Brain pericyte (primary cell): Measurements from ENCODE around the gene RPS10.
"Not testable (repeated sequence)": the region's sequence is repeated elsewhere in the genome, so short reads cannot be mapped to it uniquely, and the experiment has no call there.

Experiments used
- DNase-seq: peaks from one replicate; pipeline ENCODE4 v3.0.0-alpha.2; 2012; ENCODE audit warnings: low read depth, low spot score

Gene RPS10

DNA sequence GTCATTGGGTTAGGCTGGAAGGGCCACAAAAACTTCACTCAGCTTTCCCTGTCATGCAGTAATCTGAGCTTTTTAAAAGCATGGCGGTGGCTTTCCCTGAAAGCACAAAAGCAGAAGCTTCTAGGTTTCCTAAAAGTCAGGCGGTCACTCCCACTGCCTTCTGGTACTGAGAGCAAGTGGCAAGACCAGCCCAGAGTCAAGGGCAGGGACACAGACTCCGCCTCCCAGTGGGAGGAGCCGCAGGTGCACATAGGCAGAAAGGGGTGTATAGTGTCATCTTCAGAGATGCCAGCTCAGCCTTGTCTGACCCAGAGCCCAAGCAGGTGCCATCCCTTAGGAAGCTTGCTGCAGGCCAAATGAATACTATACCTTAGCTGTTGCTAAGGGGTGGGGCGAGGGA lies 22.0 kb upstream of the RPS10 start:
- DNase-seq = no peak

DNA sequence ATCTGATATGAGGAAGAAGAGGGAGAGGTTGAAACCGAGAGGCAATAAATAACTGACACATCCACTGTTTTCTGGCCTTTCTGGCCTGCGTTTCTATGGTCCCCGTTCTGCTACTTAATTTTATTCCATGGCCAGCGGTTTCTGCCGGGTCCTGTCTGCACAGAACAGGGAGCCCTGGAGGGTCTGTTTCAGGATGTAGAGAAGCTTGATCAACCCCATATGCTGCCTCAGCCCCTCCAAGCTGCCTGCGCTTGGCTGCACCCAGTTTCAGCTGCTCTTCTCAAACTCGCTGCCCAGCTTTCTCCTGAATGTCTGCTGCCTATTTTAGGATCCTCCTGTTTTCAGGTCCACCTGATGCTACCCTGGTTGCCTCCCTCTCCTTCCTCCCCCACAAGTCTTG lies 21.5 kb upstream of the RPS10 start:
- DNase-seq = no peak

DNA sequence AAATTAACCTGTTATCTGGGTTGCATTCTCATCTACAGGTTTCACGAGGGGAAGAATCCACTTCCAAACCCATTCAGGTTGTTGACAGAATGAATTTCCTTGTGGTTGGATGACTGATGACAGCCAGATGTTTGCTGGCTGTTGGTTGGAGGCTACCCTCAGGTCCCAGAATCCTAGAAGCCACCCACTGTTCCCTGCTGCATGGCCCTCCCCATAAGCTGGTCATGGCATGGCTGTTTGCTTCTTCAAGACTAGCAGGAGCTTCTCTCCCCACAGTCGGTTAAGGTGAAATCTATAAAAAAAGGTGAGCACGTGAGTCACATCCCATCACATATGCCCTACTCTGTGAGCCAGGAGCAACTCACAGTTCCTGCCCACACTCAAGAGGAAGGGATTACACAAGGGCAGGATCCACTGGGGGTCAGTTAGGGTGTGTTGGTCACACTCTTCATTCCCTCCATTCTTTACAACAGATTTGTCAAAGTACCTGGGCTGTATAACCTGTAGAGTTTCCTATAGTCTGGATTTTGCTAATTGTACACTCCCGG lies 19.5 kb upstream of the RPS10 start:
- DNase-seq = no peak

DNA sequence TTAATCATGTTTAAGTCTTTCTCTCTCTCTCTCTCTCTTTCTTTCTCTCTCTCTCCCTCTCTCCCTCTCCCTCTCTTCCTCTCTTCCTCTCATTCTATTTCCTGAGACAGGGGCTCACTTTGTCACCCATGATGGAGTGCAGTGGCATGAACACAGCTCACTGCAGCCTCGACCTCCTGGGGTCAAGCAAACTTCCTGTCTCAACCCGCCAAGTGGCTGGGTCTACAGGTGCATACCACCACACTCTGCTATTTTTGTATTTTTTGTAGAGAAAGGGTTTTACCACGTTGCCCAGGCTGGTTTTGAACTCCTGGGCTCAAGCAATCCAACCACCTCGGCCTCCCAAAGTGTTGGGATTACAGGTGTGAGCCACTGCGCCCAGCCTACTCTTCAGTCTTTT lies 15.7 kb upstream of the RPS10 start:
- DNase-seq = no peak

DNA sequence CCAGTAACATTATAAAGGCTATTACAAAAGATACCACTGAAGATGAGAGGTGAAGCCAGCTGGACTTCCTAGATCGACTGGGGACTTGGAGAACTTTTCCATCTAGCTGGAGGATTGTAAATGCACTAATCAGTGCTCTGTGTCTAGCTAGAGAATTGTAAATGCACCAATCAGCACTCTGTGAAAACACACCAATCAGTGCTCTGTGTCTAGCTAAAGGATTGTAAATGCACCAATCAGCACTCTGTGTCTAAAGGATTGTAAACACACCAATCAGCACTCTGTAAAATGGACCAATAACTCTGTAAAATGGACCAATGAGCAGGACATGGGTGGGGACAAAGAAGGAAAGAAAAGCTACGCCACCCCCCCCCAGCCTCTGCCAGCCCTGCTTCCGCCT lies 13.6 kb upstream of the RPS10 start:
- DNase-seq = no peak

DNA sequence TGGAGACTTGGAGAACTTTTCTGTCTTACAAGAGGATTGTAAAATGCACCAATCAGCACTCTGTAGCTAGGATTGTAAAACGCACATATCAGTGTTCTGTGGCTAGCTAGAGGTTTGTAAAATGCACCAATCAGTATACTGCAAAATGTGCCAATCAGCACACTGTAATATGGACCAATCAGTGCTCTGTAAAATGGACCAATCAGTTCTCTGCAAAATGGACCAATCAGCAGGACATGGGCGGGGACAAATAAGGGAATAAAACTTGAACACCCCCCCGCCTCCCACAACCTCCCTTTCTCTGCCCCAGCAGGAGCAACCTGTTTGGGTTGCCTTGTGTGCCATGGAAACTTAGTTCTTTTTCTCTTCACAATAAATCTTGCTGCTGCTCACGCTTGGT lies 12.8 kb upstream of the RPS10 start:
- no peak for DNase-seq

DNA sequence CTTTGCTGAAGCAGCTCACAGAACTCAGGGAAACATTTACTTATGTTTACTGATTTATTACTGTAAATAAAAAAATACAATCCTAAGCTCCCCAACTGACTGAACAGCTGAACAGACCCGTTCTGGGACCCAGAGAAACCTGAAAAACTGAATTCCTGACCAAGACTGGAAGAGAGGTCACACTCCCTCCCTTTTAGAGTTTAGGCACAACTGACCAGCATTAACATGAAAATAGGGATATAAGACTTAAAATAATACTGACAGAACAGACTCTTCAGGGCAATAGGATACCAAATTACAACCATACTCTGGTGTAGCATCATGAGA lies 11.7 kb upstream of the RPS10 start:
- DNase-seq = no peak

DNA sequence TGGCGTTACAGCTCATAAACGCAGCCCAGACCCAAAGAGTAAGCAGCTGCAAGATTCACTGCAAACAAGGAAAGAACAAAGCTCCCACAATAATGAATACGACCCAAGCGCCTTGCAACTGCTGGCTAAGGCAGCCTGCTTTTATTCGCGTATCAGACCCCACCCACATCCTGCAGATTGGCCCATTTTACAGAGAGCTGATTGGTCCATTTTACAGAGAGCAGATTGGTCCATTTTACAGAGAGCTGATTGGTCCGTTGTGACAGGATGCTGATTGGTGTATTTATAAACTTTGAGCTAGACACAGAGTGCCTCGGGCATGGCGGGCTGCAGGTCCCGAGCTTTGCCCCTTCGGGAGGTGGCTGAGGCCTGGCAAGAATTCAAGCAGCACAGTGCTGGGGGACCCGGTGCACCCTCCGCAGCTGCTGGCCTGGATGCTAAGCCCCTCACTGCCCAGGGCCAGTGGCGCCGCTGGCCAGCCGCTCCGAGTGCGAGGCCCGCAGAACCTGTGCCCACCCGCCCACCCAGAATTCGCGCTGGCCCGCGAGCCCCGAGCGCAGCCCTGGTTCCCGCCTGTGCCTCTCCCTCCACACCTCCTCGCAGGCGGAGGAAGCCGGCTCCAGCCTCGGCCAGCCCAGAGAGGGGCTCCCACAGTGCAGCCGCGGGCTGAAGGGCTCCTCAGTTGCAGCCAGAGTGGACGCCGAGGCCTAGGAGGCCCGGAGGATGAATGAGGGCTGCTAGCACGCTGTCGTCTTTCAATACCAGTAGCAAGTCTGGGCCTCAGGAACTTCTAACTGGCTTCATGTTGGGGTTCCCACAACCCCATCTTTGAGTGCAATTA lies 11.2 kb upstream of the RPS10 start:
- no peak for DNase-seq

DNA sequence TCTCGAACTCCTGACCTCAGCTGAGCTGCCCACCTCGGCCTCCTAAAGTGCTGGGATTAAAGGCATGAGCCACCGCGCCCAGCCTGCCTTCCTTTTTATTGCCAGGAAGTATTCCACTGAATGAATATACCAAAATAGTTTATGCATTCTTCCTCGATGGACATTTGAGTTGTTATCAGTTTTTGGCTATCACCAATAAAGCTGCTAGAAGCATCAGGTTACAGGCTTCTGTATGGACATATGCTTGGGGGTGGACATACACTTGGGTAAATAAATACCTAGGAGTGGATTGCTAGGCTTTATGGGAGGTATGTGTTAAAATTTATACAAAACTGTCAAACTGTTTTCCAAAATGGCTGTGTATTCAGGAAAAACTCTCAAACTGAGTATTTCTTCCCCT lies 10.0 kb upstream of the RPS10 start:
- no peak for DNase-seq

DNA sequence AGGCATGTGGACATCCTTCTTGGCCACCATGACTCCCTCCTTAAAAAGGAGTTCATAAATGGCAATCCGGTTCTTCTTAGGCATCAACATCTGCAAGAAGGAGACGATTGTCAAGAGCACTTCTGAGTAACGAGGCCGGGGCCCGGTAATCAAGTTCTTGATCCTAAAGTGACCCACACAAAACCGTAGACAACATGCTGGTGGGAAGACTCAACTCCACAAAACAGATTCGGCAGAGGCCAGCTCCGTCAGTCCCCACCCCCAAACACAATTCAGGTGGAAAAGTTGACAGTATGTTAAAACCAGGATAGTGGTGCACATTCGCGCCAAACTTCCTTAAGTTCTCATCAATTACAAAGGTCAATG lies 754 bp downstream of the RPS10 start:
- no peak for DNase-seq

DNA sequence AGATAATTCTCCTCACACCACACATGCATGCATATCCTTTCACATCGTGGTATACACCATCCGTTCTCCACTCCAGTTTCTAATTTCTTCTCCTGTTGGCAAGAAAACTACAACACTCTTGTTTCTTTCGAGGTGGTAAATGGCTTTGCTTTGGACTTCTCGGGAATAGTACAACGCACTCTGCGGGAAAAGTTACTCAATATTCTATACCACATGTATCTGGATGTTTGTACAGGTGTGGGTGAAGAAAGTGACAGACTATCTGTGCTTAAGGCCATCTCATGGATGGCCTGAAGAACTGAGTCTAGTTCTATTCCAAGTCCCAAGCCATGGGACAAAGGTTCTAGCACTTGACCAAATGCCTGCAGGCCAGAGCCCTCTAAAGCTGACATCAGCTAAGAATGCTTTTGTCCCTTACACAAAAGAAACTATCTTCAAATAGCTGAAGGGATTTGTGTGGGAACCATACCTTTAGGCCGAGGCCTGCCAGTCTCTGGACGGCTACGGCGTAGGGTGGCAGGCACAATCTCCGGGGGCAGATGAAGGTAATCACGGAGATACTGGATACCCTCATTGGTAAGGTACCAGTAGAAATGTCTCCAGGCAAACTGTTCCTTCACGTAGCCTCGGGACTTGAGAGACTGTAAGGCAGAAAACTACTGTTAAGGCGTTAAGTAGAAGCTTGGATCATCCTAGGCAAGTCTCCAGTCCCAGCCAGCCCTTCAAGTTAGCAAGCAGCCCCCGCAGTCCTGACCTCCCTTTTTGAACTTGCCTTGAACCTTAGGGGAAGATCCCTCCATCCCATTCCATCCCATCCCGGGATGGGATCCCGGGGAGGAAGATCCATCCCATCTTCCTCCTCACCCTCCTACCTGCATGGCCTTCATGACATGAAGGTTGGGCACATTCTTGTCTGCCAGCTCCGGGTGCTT lies 1.4 kb downstream of the RPS10 start:
- no peak for DNase-seq

DNA sequence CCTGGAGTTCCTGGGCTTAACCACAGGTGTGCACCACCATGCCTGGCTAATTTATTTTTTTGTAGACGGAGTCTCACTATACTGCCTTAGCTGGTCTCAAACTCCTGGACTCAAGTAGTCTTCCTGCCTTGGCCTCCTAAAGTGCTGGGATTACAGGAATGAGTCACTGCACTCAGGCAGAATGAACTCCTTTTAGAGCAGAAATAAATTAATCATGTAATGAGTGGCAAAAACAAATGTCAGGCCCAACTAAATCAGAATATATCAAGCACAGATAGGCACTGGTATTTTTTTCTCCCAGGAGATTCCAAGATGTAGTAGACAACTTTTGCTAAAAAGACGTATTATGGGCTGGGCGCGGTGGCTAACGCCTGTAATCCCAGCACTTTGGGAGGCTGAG lies 2.6 kb downstream of the RPS10 start:
- DNase-seq = no peak

DNA sequence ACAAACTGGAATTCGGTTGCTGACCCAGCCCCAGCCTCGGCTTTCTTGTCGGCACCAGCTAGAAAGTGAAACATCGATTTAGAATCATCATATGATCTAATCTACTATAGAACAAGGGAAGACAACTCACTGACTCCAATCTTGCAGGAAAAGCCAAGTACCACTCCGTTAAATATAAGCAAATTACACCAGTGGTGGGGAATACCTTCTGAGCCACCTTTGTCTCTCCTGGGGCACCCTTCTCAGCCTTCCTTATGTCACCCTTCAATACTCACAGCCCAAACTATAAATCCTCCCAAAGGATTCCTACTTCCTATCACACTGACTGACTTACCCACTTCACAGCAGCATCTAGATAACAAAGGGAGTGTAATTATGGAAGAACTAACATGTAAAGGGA lies 7.5 kb downstream of the RPS10 start:
- no peak for DNase-seq

DNA sequence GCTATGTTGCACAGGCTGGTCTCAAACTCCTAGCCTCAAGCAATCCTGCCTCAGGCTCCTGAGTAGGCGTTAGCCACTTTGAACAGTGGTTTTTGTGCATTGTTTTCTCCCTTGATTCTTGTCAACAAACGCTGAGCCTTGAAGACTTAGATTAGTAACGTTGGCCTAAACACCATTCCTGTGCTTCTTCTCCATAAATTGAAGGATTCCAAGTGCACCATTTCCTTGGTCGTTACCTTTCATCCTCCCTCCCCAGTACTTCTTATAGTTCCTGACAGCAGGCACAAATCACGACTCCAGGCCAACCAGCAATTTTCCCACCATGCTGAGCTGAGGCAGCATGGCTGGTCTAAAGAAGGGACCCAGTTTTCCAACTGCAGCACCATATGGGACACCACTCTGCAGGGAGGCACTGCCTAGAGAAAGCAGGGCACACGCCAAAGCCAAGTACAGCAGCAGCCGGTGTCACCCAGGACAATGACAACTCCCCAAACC lies 8.9 kb downstream of the RPS10 start:
- no peak for DNase-seq

DNA sequence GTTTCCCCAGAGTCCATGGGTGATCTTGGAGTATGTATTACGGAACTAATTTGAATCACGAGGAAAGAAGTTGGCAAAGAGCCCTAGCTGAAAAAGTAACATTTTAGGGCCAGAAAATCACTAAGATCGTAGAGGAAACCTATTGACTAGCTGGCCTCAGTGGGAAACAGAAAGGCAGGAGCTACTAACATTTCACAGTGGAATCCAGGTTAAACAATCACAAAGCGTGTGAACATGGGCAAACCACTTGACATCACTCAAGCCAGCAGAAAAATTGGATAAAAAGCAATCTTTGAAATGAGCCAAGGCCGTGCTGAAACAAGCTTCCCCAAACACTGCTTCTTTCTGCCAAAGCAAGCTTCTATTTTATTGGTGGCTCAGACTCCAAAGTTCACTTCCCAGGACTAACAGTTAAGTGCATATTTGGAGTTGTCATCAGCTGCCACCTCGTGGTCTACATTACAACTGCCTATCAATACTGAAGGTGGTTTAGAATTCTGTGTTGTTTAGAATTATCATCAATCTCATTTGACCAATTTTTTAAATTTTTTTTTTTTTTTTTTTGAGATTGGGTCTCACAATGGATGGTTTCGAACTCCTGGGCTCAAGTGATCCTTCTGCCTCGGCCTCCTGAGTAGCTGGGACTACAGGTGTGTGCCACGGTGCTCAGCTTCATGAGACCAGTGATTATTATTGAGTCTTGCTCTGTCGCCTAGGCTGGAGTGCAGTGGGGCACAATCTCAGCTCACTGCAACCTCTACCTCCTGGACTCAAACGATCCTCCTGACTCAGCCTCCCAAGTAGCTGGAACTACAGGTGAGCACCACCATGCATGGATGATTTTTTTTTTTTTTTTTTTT lies 10.6 kb downstream of the RPS10 start:
- no peak for DNase-seq

DNA sequence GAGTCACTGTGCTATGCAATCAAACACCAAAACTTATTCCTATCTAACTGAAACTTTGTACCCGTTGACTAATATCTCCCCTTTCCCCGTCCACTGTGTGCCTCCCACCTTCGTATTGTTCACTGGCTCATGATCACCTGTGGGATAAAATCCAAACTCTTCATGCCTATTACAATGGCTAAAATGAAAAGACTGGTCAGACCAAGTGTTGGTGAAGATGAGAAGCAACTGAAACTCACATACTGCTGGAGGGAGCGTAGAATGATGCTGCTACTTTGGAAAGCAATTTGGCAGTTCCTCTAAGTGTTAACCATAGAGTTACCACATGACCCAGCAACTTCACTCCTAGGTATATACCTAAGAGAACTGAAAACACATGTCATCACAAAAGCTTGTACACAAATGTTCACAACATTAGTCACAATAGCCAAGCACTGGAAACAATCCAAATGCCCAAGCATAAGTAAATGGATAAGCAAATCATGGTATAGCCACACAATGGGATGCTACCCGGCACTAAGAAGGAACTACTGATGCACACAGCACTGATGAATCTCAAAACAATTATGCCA lies 13.1 kb downstream of the RPS10 start:
- no peak for DNase-seq

DNA sequence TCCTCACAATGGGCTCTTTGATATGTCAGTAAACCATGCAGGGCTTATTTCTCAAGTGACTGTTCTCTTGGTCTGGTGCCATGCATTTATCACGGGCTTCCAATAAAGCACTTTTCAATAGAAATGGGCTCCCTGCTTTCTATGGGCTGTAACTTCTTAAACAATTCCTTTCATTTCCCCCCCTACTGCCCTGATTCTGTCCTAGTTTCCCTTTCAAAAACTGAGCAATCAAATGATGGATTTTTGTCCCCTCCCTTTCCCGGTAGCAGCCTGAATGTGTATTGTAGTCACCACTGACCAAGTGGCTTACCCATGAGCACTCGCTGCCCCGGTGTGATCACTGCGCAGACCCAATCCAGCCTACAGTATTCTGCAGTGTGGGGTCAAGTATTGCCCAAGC lies 13.9 kb downstream of the RPS10 start:
- DNase-seq = no peak

DNA sequence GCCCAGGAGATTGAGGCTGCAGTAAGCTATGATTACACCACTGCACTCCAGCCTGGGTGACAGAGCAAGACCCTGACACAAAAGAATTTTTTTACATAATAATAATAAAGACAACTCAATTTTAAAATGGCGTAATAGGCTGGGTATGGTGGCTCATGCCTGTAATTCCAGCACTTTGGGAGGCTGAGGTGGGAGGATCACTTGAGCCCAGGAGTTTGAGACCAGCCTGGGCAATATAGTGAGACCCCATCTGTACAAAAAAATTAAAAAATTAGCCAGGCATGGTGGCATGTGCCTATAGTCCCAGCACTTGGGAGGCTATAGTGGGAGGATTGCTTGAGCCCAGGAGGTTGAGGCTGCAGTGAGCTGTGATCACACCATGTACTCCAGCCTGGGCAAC lies 18.0 kb downstream of the RPS10 start:
- not testable (repeated sequence) for DNase-seq

DNA sequence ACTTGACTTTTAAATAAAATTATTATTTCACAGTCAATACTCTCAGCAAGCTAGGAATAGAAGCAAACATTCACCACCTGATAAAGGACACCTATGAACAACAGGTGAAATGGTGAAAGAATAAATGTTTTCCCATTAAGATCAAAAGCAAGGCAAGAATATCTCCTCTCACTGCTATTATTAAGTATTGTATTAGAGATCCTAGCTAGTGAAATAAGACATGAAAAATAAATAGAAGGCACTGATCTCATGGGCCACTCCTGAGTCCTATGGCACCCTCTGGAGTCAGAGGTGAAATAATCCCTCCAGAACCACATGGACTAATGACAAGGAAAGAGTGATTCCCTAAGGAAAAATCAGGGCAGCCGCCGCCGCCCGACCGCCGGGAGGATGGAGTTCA lies 29.4 kb downstream of the RPS10 start:
- DNase-seq = no peak

DNA sequence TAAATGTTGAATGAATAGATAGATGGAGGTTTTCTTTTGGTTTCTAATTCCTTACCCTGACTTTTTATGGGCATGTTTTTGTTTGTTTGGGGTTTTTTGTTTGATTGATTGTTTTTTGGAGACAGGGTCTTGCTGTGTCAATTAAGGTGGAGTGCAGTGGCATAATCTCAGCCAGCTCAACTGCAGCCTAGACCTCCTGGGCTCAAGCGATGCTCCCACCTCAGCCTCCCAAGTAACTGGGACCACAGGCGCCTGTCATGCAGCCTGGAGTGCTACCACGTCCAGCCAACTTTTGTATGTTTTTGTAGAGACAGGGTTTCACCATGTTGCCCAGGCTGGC lies 31.9 kb downstream of the RPS10 start:
- DNase-seq = no peak

DNA sequence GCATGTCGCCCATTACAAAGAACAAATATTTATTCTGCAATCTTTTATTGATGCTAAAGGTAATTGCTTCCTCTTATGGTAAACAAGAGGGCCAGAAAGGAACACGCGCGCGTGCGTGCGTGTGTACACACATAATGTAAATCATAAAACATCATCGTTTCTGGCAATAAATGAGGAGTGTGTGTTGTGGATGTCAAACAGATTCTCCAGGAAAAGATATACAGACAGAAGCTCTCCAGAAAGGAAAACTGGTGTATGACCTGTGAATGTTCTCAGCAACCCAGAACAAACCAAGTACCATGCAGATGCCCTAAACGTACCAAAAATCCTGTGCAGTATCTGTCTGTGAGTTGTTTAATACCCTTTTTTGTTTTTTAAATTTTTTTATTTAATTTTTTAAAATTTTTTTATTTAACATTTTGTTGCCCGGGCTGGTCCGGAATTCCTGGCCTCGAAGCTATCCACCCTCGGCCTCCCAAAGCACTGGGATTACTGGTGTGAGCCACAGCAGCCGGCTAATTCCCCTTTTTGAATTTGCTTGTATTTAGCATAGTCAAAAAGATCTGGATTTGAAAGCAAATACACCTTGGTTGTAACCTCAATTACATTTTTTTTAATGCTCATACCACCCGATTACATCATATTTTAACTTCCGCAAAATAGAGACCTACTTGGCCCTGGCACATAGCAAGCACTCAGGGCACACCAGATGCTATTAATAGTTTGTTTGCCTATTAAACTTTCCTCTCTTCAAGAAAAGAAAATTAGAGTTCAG lies 32.5 kb downstream of the RPS10 start:
- DNase-seq = no peak
